T47D (cell line): ENCODE measurements around the gene RASSF7.

Experiments used
- DNase-seq, 2 experiments: peaks; one replicate each; pipeline versions ENCODE4 v3.0.0 to v3.0.0-alpha.2; 2011 to 2012; ENCODE audit warnings: low read depth in 1 of 2, low spot score in 1 of 2
- JUND ChIP-seq: IDR thresholded peaks from 2 replicates; pipeline ENCODE4 v1.6.1; 2012; ENCODE audit warnings: low read depth
- in situ Hi-C: cut with HindIII; loops from 2 replicates; pipeline ENCODE4 v1.10.0; 2016; ENCODE audit warnings: low sequenced_read_pairs, low pct_unique_long_range_greater_than_20kb

RASSF7 gene

GRCh38 chr11:578276-579035 lies 17.7 kb downstream of the RASSF7 start:
- in situ Hi-C loops: no loop called here
- TF ChIP-seq JUND: no peak
- no peak for DNase-seq

- no peak for DNase-seq
- in situ Hi-C loops: no loop called here
- no peak for TF ChIP-seq JUND
Measured at GRCh38 chr11:579830-580601, 19.2 kb downstream of the RASSF7 start.

GRCh38 chr11:581342-581741 lies 20.6 kb downstream of the RASSF7 start:
- no peak for DNase-seq
- in situ Hi-C loops: no loop called here
- no peak for TF ChIP-seq JUND

DNA sequence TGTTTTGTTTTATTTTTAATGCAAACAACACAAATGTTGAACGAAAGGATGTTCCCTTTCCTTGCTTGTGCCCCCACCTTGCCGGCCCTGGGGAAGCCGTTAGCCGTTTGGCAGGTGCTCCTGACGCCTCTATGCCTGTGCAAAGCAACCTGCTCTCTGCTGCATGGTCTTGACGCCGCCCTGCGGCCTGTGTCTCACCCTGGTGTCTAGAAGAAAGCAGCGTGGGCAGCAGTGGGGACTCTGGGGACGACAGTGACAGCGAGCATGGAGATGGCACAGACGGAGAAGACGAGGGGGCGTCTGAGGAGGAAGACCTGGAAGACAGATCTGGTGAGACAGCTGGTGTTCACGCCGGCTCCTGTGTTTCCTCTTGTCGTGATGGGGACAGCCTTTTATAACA lies 21.0 kb downstream of the RASSF7 start:
- in situ Hi-C loops: no loop called here
- no peak for DNase-seq
- no peak for TF ChIP-seq JUND

GRCh38 chr11:584287-584686 lies 23.5 kb downstream of the RASSF7 start:
- in situ Hi-C loops: no loop called here
- TF ChIP-seq JUND: no peak
- no peak for DNase-seq

- in situ Hi-C loops: no loop called here
- DNase-seq: no peak
- no peak for TF ChIP-seq JUND
Measured at GRCh38 chr11:586376-587316, 25.9 kb downstream of the RASSF7 start.

DNA sequence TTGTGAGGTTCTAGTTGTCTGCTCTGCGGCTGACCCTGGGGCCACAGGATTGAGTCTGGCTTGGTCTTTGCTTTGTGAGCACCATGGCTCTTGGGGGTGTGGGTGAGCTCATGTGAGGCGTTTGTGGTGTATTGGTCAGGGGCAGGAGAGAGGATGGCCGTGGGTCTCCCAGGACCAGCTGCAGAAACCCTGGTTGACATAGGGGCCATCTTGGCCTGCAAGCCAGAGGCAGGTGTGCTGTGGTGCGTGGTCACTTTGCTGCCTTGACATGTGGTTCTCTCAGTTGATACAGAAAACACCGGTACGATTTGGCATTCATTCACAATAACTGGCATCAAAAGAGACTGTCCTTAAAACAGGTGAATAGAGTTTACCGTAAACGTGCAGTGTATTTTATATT lies 26.8 kb downstream of the RASSF7 start:
- TF ChIP-seq JUND: no peak
- in situ Hi-C loops: no loop called here
- no peak for DNase-seq

GRCh38 chr11:587978-588380 lies 27.2 kb downstream of the RASSF7 start:
- DNase-seq: no peak
- TF ChIP-seq JUND: no peak
- in situ Hi-C loops: no loop called here

- TF ChIP-seq JUND: no peak
- in situ Hi-C loops: no loop called here
- DNase-seq: no peak
Measured at GRCh38 chr11:589798-590197, 29.0 kb downstream of the RASSF7 start.

DNA sequence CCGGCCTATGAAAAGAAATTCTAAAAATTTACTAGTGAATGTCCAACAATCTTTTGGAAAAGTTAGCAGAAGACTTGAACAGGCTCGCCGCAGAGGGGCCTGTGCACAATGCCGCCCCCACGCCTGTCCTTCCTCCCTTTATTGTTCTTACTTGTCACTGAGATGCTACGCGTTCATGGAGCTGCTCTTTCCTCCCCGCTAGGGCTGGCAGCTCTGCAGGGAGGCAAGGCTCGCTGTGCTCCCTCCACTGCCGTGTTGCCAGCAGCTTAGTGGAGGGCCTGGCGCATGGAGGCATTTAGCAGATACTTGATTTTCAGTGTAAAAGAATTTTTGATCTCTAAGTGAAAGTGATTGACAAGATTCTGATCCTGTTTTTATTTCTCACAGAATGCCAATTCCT lies 30.2 kb downstream of the RASSF7 start:
- TF ChIP-seq JUND: no peak
- in situ Hi-C loops: no loop called here
- DNase-seq: no peak

- TF ChIP-seq JUND: no peak
- DNase-seq: no peak
- in situ Hi-C loops: no loop called here
Measured at GRCh38 chr11:592501-592900, 31.7 kb downstream of the RASSF7 start.

DNA sequence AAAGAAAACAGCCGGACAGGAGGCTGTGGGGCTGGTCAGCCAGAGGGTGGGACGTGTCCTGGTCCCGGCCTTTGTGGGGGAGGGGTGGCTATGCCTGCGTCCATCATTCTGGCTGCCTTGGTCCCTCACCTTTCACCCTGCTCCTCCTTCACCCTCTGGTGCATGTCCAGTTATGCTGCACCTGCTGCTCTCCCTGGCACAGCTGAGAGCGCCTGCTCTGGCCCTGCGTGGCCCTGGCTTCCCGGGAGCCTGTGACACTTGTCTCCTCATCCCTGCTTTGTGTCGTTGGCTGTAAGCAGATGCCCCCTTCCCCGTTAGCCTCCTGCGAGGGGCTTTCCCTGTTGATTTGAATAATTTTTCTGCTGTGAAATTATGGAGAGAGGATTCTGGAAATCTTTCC lies 32.1 kb downstream of the RASSF7 start:
- in situ Hi-C loops: no loop called here
- no peak for TF ChIP-seq JUND
- no peak for DNase-seq
